ENCODE results near the gene PRKAR1B.

DNA sequence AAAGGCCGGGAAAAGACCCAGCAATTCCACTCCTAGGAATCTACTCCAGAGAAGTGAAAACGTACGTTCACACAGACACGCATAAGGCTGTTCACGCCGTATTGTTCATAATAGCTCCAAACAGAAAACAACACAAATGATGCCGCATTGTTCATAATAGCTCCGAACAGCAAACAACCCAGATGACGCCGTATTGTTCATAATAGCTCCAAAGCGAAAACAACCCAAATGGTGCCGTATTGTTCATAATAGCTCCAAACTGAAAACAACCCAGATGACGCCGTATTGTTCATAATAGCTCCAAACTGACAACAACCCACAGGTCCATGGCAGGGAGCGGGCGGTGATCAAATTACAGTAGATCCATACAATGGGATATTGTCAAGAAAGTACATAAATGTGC lies 85.8 kb downstream of the PRKAR1B start:
- TF ChIP-seq POLR2A (IDR thresholded peaks at IDR 0.05) (no peak), EP300 (IDR thresholded peaks at IDR 0.05) (no peak)
- TF ChIP-seq, protein P1, sequence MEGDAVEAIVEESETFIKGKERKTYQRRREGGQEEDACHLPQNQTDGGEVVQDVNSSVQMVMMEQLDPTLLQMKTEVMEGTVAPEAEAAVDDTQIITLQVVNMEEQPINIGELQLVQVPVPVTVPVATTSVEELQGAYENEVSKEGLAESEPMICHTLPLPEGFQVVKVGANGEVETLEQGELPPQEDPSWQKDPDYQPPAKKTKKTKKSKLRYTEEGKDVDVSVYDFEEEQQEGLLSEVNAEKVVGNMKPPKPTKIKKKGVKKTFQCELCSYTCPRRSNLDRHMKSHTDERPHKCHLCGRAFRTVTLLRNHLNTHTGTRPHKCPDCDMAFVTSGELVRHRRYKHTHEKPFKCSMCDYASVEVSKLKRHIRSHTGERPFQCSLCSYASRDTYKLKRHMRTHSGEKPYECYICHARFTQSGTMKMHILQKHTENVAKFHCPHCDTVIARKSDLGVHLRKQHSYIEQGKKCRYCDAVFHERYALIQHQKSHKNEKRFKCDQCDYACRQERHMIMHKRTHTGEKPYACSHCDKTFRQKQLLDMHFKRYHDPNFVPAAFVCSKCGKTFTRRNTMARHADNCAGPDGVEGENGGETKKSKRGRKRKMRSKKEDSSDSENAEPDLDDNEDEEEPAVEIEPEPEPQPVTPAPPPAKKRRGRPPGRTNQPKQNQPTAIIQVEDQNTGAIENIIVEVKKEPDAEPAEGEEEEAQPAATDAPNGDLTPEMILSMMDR (IDR thresholded peaks at IDR 0.05) = no peak
